HEK293 (cell line): ENCODE data around the gene CEP72.

Source experiments
- CTCF ChIA-PET: fragments of 350-600 bp; formaldehyde crosslinking; extraction: SDS; loops from one replicate; lab custom pipeline; 2021; ENCODE audit warnings: antibody characterized with exemption; lab: Yijun Ruan, JAX
- POLR2A ChIA-PET: fragments of 300-600 bp; formaldehyde crosslinking; extraction: SDS; loops from one replicate; lab custom pipeline; 2020; ENCODE audit warnings: antibody characterized with exemption, inconsistent platforms; lab: Yijun Ruan, JAX
- H3K27ac ChIP-seq: fragments of 200-500 bp; sonication (Bioruptor generic); 2 replicates; pipeline ENCODE4 v1.5.1; 2014; ENCODE audit warnings: low read depth, low read length, control low read depth, inconsistent platforms; ENCODE audit errors: extremely low read depth
- H3K36me3 ChIP-seq, 2 experiments: fragments of 200-500 bp in 1 of 2; sonication (Bioruptor generic) in 1 of 2; 1 replicate in 1 of 2; 2 replicates in 1 of 2; pipeline ENCODE4 v1.5.1; 2014 to 2017; ENCODE audit warnings: inconsistent platforms in 2 of 2, low read length in 2 of 2; ENCODE audit not compliant: control insufficient read depth in 2 of 2, insufficient read depth in 1 of 2
- H3K4me1 ChIP-seq: fragments of 200-500 bp; sonication (Bioruptor generic); 2 replicates; pipeline ENCODE4 v1.5.1; 2014; ENCODE audit warnings: mild to moderate bottlenecking, low read length, inconsistent platforms; ENCODE audit not compliant: control insufficient read depth, insufficient read depth
- H3K4me3 ChIP-seq: 2 replicates; pipeline ENCODE4 v1.5.1; 2011; ENCODE audit warnings: low read depth, mild to moderate bottlenecking, control low read depth, low read length, moderate library complexity
- H3K9me3 ChIP-seq: fragments of 200-500 bp; sonication (Bioruptor generic); 2 replicates; pipeline ENCODE4 v1.5.1; 2014; ENCODE audit warnings: low read depth, low read length, inconsistent platforms; ENCODE audit not compliant: control insufficient read depth, insufficient read depth
- BCL6B ChIP-seq: fragments of 450-650 bp; formaldehyde crosslinking; IDR thresholded peaks from 2 replicates; pipeline ENCODE4 v1.5.1; 2017; ENCODE audit warnings: missing biosample characterization, missing genetic modification characterization
- MYNN ChIP-seq: fragments of 450-650 bp; formaldehyde crosslinking; IDR thresholded peaks from 2 replicates; pipeline ENCODE4 v1.5.1; 2016; ENCODE audit warnings: missing biosample characterization, missing genetic modification characterization, borderline replicate concordance
- TRIM28 ChIP-seq: IDR thresholded peaks from 2 replicates; pipeline ENCODE4 v1.6.1; 2011; ENCODE audit warnings: low read length, control low read depth, borderline replicate concordance
- TSHZ1 ChIP-seq: fragments of 450-650 bp; formaldehyde crosslinking; IDR thresholded peaks from 2 replicates; pipeline ENCODE4 v1.5.1; 2016; ENCODE audit warnings: missing biosample characterization, missing genetic modification characterization, borderline replicate concordance
- ZBTB11 ChIP-seq: fragments of 450-650 bp; formaldehyde crosslinking; conservative IDR thresholded peaks from 2 replicates; pipeline ENCODE4 v1.5.1; 2016; ENCODE audit warnings: low read depth, missing biosample characterization, missing genetic modification characterization
- ZFHX2 ChIP-seq: fragments of 450-650 bp; formaldehyde crosslinking; conservative IDR thresholded peaks from 2 replicates; pipeline ENCODE4 v1.5.1; 2016; ENCODE audit warnings: missing biosample characterization, missing genetic modification characterization
- ZNF362 ChIP-seq: fragments of 450-650 bp; formaldehyde crosslinking; IDR thresholded peaks from 2 replicates; pipeline ENCODE4 v1.5.1; 2016; ENCODE audit warnings: missing biosample characterization, missing genetic modification characterization
- ZNF473 ChIP-seq: fragments of 450-650 bp; formaldehyde crosslinking; IDR thresholded peaks from 2 replicates; pipeline ENCODE4 v1.5.1; 2017; ENCODE audit warnings: missing biosample characterization, missing genetic modification characterization
- ZNF521 ChIP-seq: fragments of 450-650 bp; formaldehyde crosslinking; IDR thresholded peaks from 2 replicates; pipeline ENCODE4 v1.5.1; 2017; ENCODE audit warnings: missing biosample characterization, mild to moderate bottlenecking, missing genetic modification characterization
- ZNF585B ChIP-seq: fragments of 450-650 bp; formaldehyde crosslinking; IDR thresholded peaks from 2 replicates; pipeline ENCODE4 v1.5.1; 2016; ENCODE audit warnings: missing biosample characterization, missing genetic modification characterization
- ZNF600 ChIP-seq: fragments of 450-650 bp; formaldehyde crosslinking; IDR thresholded peaks from 2 replicates; pipeline ENCODE4 v1.5.1; 2016; ENCODE audit warnings: missing biosample characterization, missing genetic modification characterization
- ZNF768 ChIP-seq: fragments of 450-650 bp; formaldehyde crosslinking; IDR thresholded peaks from 2 replicates; pipeline ENCODE4 v1.5.1; 2018; ENCODE audit warnings: missing biosample characterization, mild to moderate bottlenecking, missing genetic modification characterization
- TF ChIP-seq, protein P1 (sequence below): fragments of 450-650 bp; formaldehyde crosslinking; IDR thresholded peaks from 2 replicates; pipeline ENCODE4 v1.5.1; 2016; ENCODE audit warnings: missing biosample characterization, missing genetic modification characterization

CEP72 gene

GRCh38 chr5:659496-660263 is 47.5 kb downstream of the CEP72 start:
- ChIA-PET CTCF (no interaction called here), POLR2A (no interaction called here)
- TF ChIP-seq ZFHX2: no peak
- Histone ChIP-seq H3K4me3 (no peak overlapping the region), H3K9me3 (no peaks in the 10 kb centered on the region), H3K27ac (no peak overlapping the region), H3K36me3 (peaks cover 38 to 93% of the 10 kb centered on the region in 2 experiments), H3K4me1 (no peaks in the 10 kb centered on the region)

DNA sequence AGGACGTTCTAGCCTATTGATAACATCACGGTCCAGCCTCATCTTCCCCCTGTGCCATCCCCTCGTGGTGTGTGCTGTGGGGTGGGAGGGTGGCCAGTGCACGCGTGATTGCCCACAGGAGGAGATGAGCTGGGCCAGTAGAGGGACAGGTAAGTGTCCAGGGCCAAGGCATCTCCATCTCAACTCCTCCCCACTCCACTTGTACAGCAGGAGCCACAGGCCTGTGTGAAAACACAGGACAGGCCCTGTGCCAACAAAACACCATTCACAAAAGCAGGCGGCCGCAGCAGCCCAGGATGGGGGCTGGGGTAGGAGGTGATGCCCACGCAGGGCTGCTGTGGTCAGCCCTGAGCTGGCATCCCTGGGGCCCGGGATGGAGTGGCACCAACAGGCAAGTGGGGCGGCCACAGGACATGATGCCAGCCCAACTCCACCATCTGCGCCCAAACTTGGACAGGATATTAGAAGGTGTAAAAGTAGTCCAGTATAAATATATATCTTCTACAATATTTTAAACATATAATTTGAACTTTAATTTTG is 48.4 kb downstream of the CEP72 start:
- Histone ChIP-seq H3K9me3 (no peaks in the 10 kb centered on the region), H3K4me3 (no peak overlapping the region), H3K4me1 (no peaks in the 10 kb centered on the region), H3K27ac (no peak overlapping the region), H3K36me3 (peaks cover 32 to 94% of the 10 kb centered on the region in 2 experiments)
- ChIA-PET CTCF (no interaction called here), POLR2A (no interaction called here)
- TF ChIP-seq ZNF768 (tag by site-specific recombination): no peak
- TF ChIP-seq ZNF521 (tag by site-specific recombination): no peak
- TF ChIP-seq ZBTB11 (tag by site-specific recombination): no peak
- no peak for TF ChIP-seq ZNF600 (tag by site-specific recombination)
- TF ChIP-seq ZNF473 (tag by site-specific recombination): no peak
- no peak for TF ChIP-seq BCL6B (tag by site-specific recombination)
- TF ChIP-seq TSHZ1 (tag by site-specific recombination): no peak
- no peak for TF ChIP-seq TRIM28
- no peak for TF ChIP-seq MYNN (tag by site-specific recombination)
- no peak for TF ChIP-seq ZNF362 (tag by site-specific recombination)
- TF ChIP-seq ZNF585B (tag by site-specific recombination): no peak
- TF ChIP-seq, protein P1, sequence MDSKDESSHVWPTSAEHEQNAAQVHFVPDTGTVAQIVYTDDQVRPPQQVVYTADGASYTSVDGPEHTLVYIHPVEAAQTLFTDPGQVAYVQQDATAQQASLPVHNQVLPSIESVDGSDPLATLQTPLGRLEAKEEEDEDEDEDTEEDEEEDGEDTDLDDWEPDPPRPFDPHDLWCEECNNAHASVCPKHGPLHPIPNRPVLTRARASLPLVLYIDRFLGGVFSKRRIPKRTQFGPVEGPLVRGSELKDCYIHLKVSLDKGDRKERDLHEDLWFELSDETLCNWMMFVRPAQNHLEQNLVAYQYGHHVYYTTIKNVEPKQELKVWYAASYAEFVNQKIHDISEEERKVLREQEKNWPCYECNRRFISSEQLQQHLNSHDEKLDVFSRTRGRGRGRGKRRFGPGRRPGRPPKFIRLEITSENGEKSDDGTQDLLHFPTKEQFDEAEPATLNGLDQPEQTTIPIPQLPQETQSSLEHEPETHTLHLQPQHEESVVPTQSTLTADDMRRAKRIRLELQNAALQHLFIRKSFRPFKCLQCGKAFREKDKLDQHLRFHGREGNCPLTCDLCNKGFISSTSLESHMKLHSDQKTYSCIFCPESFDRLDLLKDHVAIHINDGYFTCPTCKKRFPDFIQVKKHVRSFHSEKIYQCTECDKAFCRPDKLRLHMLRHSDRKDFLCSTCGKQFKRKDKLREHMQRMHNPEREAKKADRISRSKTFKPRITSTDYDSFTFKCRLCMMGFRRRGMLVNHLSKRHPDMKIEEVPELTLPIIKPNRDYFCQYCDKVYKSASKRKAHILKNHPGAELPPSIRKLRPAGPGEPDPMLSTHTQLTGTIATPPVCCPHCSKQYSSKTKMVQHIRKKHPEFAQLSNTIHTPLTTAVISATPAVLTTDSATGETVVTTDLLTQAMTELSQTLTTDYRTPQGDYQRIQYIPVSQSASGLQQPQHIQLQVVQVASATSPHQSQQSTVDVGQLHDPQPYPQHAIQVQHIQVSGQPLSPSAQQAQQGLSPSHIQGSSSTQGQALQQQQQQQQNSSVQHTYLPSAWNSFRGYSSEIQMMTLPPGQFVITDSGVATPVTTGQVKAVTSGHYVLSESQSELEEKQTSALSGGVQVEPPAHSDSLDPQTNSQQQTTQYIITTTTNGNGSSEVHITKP (tag by site-specific recombination): no peak
